GM04503 (cell line): ENCODE measurements around the gene GFY.

Experiments
- DNase-seq: peaks from one replicate; pipeline ENCODE4 v3.0.0-alpha.2; 2012; ENCODE audit warnings: low read depth

GFY gene, protein sequence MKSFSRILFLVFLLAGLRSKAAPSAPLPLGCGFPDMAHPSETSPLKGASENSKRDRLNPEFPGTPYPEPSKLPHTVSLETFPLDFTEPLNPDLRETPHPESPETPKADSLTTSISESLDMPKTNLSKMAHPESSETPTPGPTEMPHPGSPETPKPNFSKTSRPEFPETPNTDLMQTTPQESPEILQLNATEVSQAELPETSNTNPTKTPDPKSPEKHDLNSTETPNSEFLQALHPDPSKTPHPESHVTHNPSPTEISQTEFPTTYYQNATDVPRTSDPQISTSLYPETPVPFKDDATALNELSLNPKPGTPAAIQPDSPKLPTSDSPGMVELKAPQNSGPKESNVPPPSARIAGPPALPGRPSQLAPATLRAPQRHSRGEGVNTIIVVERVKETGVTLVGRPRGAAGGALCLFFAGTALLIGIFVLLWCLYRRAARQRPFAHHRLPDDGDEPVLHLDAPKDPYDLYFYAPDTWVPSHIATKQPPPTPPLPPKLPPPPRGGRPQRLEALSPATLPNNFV

DNA sequence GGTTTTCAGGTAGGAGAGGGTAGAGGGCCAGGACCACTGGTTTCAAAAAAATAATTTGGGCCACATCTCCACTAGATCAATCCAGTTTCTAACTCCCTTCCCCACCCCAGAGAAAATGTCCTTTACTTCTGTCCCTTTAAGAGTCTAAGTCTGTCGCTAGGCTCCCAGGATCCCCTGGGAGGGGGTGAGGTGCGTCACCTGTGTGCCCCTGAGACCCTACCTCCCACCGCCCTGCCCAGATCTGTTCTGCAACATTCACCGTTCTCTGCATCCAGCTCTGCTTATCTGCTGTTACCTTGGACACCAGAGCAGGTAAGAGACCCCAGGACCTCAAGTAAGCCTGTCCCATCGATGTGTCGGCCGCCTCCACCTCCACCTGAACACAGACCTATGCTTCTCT, at the start of gene GFY:
TSS of gene GFY (plus strand) at position 211 of the 400 bp plus-strand sequence. CDS start 1,043 bp downstream, outside the sequence.
- DNase-seq, result no peak

DNA sequence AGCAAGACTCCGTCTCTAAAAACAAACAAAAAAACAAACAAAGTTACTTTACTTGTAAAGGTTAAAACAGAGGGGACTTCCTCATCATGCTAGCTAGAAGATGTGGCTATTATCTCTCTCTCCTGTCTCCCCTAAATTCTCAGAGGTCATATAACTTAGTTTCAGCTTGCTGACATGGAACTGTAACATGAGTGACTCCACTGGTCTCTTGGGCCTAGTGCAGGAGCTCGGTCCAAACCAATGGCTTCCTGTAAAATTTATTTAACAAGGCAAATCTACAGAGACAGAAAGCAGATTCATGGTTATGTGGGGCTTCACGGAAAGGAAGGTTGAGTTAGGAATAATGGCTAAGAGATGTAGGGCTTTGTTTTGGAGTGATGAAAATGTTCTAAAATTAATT, 46.7 kb upstream of the GFY start:
- DNase-seq, result no peak

DNA sequence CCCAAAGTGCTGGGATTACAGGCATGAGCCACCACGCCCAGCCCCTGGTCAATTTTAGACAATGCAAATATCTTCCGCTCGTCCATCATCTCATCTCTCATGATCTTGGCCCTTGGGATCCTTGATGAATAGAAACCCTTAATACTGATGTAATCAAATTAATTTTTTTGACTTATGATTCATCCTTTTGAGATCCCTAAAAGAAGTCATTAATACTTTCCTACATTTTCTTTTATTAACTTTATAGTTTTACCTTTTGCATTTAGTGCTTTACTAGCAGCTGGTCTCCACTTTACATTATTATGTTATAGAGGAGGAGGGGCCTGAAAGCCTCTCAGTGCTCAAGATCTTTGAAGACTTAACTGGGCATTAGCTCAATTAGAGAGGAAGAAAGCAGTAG, 44.8 kb upstream of the GFY start:
- DNase-seq, result no peak

DNA sequence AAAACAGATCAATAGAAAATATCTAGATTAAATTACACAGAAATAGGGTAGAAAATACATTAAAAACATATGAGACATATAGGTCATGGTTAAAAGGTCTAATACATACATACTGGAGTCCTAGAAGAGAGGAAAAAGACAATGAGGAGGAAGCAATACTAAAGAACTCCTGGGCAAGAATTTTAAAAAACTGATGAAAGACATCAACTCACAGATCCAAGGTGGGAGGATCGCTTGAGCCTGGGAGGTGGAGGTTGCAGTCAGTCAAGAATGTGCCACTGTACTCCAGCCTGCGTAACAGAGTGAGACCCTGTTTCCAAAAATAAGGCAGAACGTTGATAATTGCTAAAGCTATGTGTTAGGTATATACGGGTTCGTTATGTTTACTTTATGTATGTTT, 42.5 kb upstream of the GFY start:
- no peak for DNase-seq

DNA sequence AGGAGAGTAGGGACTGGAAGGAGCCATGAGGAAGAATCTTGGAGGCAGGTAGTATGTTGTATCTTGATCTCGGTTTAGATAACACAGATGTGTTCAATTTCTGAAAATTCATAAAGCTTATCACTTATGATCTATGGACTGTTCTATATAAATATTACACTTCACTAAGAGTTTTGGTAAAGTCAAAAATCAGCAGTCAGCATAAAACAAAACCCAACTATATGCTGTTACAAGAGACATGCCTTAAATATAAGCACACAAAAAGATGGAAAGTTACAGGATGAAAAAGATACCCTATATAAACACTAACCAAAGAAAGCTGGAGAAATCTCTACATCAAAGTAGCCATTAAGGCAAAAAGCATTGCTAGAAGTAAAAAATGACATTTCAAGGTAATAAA, 41.6 kb upstream of the GFY start:
- DNase-seq, result no peak

DNA sequence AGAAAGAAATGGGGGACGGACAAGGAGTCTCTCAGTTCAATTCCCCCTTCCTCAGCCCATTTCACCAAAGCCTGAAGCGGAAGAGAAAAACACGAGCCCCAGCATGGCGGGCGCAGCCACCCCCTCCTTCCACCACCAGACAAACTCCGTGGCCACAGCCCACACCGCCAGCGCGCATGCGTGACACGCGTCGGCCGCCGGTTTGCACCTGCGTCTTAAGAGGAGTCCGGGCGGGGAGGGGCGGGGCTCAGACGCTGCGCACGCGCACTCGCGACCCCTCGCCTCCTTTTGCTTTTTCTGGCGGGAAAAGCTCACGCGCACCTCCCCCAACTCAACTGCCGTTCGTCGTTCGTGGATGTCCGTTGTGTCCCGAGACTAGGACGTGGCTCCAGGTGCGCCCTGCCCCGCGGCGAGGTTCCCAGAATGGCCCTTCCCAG, 37.2 kb upstream of the GFY start, which contains the start of gene KASH5:
TSS of gene KASH5 (plus strand) at position 314 of the 437 bp plus-strand sequence. CDS start 2,635 bp downstream, outside the sequence.
- DNase-seq, result no peak

DNA sequence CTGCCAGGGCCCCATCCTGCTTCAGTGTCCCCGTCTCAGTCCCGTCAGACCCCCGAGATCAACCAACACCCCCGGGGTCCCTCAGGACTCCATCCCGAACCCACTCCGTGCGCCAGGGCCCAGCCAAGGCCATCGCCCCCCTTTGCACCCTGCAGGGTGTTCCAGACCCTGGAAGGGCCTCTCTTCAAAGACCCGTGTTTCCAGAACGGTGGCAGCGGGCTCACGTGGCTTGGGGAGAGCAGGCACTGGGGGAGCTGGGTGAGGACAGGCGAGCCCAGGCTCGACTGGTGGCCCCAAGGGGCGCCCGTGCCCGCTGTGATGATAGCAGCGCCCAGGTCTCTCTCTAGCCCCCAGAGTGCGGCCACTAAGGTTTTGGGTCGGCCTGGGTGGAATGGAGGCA, 35.8 kb upstream of the GFY start:
- no peak for DNase-seq

DNA sequence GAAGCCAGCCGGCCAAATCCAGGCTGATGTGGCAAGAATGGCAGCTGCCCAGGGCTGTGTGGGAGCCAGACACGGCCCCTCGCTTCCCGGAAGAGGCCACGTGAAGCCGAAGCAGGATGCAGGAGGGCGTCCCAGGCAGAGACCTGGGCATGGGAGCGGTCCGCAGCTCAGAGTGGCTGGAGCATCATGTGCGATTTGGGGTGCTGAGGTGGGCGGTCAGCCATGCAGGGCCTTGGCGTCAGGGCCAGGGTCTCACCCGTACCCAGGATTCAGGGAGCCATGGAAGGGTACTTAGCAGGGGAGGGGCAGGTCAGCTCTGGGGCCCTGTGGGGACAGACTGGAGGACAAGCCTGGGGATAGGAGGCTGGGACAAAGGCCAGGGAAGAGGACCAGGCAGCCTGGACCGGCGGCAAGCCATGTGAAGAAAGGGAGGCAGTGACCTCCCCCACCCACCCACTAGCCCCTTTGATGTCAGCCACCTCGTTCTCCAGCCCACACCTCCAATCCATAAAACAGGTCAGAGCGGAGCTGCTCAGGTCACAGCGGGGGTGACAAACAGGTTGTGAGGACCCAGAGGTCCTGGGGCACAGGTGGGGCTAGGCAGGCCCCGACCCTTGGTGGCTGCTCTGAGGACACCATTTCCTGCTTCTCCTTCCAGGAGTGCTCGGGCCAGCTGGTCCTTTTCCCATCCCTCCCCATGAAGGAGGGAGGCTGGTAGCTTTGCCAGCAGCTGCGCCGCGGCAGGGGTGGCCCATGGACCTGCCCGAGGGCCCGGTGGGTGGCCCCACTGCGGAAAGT, 34.9 kb upstream of the GFY start:
- DNase-seq, result no peak

DNA sequence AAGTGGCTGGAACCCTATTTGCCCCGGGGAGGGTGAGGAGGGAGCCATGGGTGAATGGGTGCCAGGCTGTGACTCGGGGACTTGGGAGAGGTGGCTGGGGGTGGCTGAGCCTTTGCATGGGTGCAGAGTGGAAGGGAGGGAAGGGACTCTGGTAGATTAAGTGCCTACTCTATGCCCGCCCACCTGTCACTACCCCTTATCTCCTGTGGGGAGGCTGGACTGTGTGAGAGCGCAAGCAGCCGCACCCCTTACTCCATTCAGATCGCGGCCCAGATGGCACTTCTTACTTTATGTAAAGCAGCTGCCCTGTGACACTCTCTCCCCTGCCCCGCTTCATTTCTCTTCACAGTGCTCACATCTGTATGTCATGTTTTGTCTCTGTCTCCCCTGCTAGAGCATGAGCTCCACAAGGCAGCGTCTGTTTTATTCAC, 34.2 kb upstream of the GFY start:
- DNase-seq, result no peak

DNA sequence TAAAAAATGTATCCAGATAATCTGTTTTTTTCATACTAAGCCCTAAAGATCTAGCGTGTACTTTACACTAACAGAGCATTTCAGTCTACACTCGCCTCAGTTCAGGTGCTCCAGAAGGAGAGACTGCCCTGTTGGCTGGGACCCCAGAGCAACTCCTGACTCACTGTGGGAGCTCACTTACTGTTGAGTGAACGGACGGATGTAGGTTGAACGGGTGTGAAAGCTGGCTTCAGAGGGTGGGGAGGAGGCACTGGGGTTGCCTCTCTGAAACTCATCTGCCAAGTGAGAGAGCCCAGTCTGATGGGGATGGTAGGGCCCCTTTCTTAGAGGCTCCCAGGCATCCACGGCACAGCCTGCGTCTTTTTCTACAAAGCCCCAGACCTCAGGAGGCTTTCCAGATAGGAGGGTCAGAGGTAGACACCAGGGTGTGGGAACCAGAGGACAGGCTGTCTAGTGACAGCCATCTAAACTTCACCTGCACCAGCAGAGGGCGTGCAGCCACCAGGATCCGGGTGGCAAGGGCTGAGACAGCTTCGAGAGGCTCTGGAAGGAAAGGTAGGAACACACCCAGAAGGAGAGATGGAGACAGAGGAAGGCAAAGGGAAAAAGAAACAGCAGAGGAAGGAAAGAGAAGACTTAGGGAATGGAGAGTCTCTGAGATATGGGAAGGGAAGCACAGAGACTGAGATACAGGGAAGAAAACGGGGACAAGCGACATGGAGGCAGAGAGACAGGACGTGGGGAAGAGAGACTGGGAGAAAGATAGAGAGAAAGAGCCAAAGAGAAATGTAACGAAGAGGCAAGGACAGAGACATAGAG, 33.4 kb upstream of the GFY start:
- DNase-seq, result peak; percentile 8

DNA sequence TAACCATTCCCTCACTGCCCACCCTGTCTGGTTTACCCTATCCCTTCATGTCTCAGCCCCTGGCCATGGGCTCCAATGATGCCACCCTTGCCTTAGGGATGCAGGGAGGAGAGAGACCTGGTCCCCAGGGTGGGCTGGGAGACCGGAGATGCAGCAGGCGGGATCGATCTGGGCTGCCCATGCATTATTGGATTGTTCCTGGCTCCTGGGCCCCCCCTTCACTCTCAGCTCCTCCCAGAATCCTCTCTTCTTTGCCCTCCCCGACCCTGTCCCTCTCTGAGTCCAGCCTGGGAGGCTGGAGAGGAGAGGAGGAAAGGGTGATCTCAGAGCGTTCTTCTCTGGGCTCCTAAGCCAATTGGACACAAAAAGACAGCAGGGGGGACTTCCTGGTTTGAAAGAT, 31.3 kb upstream of the GFY start:
- DNase-seq, result no peak

DNA sequence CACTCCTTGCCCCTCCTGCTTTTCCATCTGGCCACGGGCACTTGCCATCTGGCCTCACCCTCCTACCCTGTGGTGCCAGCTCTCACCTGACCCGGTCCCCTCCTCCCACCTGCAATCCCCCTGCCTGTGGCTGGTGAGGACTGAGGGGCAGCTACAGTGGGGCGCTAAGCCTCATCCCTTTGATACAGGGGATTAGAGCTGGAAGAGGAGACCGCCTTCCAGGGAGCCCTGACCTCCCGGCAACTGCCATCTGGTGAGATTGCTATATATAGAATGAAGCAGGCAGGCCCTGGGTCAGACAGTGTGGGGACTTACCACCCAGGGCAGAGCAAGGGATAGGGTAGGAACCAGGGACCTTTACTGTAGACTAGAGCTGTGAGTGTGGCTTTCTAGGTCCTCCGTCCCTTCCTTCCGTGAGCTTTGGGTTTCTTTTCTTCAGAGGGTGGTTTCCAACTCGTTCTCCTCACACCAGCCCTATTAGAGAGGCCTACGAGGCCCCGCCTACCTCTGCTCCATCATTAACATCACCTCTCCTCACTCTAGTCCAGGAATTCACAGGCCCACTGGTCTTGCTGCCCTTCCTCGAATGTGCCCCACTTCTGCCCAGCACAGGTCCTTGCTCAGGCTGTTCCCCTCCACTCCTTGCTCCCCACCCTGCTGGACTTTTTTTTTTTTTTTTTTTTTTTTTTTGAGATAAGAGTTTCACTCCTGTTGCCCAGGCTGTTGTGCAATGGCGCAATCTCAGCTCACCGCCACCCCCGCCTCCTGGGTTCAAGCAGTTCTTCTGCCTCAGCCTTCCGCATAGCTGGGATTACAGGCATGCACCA, 29.4 kb upstream of the GFY start:
- no peak for DNase-seq

DNA sequence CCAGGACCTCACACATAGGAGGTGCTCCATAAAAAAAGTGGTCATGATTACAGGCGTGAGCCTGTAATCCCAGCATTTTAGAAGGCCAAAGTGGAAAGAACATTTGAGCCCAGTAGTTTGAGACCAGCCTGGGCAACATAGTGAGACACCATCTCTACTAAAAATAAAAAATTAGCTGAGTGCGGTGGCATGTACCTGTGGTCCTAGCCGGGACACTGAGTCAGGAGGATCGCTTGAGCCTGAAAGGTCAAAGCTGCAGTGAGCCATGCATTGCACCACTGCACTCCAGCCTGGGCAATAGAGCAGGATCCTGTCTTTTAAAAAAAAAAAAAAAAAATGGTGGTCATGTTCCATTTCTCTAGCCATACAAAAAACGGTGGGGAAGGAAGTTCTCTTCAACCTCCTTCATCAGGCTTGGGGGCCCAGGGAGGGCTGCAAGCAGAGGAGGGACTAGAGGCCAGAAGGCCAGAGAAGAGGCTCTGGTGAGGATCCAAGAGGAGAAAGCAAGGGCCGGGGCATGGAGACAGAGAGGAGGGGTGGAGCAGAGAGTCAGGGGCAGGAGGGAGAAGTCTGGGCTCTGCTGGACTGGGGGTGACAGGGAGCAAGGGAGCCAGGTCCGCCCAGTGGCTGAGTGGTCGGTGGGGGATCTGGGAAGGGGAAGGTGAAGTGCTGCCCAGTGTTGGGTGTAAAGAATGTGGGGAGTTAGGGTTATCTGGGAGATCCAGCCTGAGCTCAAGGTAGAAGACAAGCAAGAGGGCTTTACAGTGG, 28.3 kb upstream of the GFY start:
- no peak for DNase-seq

DNA sequence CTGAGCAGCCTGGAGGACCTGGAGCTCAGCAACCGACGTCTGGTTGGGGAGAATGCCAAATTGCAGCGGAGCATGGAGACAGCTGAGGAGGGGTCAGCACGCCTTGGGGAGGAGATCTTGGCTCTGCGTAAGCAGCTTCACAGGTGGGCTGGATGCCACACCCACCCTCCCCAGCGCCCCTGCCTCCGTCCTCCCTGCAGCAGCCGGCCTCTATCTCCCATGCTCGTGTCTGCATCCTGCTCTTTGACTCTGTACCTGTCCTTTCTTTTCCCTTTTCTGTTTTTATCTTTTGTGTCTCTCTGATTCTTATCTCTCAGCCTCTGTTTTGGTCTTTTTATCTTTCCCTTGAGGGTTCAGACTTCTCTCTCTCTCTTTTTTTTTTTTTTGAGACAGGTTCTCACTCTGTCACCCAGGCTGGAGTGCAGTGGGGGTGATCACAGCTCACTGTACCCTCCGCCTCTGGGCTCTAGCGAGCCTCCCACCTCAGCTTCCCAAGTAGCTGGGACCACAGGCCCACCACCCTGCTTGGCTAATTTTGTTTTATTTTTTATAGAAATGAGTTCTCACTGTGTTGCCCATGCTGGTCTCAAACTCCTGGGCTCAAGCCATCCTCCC, 27.1 kb upstream of the GFY start:
- no peak for DNase-seq

DNA sequence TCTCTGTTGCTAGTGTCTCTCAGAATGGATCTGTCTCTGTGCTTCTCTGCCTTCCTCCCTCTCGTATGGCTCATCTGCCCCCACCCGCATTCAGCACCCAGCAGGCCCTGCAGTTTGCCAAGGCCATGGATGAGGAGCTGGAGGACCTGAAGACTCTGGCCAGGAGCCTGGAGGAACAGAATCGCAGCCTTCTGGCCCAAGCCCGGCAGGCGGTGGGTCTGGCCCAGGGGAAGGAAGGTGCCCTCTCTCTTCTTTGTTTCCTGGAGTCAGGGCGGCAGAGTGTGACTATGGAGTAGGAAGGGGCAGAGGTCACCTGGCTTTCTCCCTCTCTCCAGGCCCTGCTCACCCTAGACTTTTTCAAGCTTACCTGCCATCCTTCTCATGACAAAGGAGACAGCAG, 26.3 kb upstream of the GFY start:
- DNase-seq, result no peak

DNA sequence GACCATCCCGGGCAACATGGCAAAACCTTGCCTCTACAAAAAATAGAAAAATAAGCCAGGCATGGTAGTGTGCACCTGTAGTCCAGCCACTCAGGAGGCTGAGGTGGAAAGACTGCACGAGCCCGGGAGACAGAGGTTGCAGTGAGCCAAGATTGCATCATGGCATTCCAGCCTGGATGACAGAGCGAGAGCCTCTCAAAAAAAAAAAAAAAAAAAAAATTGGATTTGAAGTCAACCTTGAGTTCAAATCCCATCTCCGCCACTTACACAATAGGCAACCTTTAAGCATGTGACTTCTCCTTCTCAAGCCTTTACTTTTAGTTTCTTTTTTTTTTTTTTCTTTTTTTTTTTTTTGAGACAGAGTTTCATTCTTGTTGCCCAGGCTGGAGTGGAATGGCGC, 25.2 kb upstream of the GFY start:
- DNase-seq, result no peak

DNA sequence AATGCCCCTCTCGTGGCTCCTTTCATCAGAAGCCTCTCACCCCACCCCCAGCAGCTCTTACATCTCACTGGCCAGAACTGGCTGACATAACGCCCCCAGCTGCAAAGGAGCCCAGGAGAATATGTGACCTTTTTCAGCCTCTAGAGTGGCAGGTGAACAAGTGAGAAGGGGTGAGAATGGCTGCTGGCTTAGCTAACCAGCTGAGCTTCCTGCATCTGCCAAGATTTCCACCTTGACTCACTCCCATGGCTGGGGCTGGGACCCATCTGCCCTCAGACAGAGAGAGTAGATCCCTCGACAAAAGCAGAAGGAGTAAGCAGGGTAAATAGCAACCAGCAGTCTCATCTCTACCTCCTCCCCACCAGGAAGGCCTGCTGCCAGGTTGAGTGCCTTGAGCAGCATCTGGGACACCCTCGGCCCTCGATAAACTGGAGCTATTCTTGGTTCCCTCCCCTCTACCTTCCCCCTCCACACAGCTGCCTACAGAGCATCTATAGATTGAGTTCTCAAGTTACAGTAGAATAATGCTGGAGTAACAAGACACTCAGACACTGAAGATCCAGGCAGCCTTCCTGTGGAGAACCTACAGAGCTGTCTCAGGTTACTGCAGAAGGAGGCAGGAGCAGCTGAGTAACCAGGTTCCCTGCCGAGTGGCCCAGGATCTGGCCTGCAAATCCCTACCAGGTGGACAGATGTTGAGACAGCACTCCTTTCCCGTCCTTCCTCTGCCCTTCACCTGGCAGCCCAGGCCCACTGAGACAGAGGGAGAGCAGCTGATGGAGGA, 21.6 kb upstream of the GFY start:
- no peak for DNase-seq

DNA sequence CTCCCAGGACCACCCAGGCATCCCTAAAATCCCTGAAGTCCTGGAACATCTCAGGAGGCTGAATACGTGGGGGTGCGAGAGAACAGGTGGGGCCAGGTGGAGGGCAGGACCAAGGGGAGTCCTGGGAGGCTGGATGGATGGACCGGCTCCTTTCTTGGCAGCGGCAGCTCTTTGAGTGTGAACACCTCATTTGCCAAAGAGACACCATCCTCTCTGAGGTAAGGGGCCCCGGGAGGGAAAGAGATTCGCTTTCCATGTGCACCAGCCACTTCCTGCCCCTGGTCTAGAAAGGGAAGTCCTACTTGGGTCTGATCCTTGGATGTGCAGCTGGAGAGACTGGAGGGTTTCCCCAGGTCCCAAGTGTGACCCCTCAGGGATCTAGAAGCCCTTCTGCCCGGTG, 18.1 kb upstream of the GFY start:
- no peak for DNase-seq

DNA sequence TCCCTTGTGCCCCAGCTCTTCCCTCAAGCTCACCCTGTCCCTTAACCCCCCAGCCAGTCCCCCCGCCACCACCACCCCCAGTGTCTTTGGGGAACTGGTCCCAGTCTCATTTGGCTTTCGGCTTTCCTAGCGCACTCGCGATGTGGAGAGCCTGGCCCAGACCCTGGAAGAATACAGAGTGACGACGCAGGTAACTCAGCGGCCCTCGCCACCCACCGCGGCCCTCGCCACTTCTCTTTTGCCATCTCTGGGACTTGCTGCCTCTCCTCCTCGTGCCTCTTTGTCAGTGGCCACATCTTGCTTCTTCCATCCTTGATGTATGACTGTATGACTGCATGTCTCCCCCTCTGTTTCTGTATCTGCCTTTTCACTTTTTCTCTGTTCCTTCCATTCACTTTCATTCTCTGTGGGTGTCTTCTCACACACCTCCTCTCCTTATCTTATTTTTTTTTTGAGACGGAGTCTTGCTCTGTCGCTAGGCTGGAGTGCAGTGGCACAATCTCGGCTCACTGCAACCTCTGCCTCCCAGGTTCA, 17.6 kb upstream of the GFY start:
- no peak for DNase-seq
